Chondrocyte (in vitro differentiated cells): ENCODE results near the gene RPTOR. TPM values are rescaled to one million over a fixed set of nuclear protein-coding genes. Genes with fewer than 3 reads are reported as not detected.

Experiments used
- DNase-seq: peaks from one replicate; pipeline ENCODE4 v3.0.0; 2021; ENCODE audit warnings: mixed read lengths, low spot score
- H3K27ac Mint-ChIP-seq: one replicate; pipeline ENCODE4 v1.8.0; 2021; ENCODE audit warnings: mild to moderate bottlenecking, moderate library complexity, mixed read lengths; ENCODE audit not compliant: unreplicated experiment
- H3K27me3 Mint-ChIP-seq: 2 replicates; pipeline ENCODE4 v1.8.0; 2021; ENCODE audit warnings: low read depth, mixed read lengths
- H3K36me3 Mint-ChIP-seq: 2 replicates; pipeline ENCODE4 v1.8.0; 2021; ENCODE audit warnings: low read depth, mixed read lengths
- H3K4me1 Mint-ChIP-seq: 2 replicates; pipeline ENCODE4 v1.8.0; 2021; ENCODE audit warnings: low read depth, mild to moderate bottlenecking, mixed read lengths
- H3K4me3 Mint-ChIP-seq: one replicate; pipeline ENCODE4 v1.8.0; 2021; ENCODE audit warnings: mild to moderate bottlenecking, moderate library complexity, mixed read lengths; ENCODE audit not compliant: unreplicated experiment
- H3K9me3 Mint-ChIP-seq: 2 replicates; pipeline ENCODE4 v1.8.0; 2021; ENCODE audit warnings: low read depth, mixed read lengths
- total RNA-seq: library from RNA; stranded (reverse); gene quantifications from 3 replicates; pipeline ENCODE4 v1.2.1, GENCODE V29; 2021
- TF ChIP-seq, protein P1 (sequence below): fragments of 200-600 bp; sonication (generic); IDR thresholded peaks from 2 replicates; pipeline ENCODE4 v1.5.0; 2021; ENCODE audit warnings: antibody characterized with exemption, mild to moderate bottlenecking, moderate library complexity

The RPTOR gene
- total RNA-seq, 1 donor from 2014 or later = 30.9 TPM

DNA sequence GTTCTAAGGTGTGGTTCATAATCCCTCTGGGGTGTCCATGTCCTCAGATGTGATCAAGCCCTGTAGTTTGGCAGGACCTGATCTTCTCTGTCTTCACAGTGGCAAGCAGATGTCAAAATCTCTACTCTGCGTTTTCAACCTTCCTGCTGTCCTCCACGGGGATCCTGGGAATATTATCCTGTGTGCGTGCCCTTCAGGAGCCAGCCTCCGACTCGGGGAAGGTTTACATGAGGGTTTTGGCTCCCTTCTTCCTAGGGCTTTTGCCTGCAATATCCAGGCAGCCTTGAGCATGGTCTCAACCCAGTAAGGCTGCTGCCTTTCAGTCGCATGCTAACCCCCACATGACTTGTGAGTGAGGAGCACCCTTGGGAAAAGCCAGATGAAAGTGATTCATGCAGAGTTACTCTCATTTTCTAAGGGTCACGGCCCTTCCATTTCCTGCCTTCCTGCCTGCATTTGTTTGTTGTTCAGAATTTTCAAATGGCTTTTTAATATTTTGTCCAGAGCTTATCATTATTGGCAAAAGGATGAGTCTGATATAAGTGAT lies 244.8 kb downstream of the RPTOR start:
- H3K9me3 Mint-ChIP-seq = peaks cover 3% of the 10 kb centered on the region
- no peak for DNase-seq
- TF ChIP-seq, protein P1, sequence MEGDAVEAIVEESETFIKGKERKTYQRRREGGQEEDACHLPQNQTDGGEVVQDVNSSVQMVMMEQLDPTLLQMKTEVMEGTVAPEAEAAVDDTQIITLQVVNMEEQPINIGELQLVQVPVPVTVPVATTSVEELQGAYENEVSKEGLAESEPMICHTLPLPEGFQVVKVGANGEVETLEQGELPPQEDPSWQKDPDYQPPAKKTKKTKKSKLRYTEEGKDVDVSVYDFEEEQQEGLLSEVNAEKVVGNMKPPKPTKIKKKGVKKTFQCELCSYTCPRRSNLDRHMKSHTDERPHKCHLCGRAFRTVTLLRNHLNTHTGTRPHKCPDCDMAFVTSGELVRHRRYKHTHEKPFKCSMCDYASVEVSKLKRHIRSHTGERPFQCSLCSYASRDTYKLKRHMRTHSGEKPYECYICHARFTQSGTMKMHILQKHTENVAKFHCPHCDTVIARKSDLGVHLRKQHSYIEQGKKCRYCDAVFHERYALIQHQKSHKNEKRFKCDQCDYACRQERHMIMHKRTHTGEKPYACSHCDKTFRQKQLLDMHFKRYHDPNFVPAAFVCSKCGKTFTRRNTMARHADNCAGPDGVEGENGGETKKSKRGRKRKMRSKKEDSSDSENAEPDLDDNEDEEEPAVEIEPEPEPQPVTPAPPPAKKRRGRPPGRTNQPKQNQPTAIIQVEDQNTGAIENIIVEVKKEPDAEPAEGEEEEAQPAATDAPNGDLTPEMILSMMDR = no peak
- H3K4me1 Mint-ChIP-seq = peaks cover 88% of the 10 kb centered on the region
- H3K36me3 Mint-ChIP-seq = peaks cover 4% of the 10 kb centered on the region
- H3K4me3 Mint-ChIP-seq = peak overlapping the region; percentile 40
- H3K27me3 Mint-ChIP-seq = no peaks in the 10 kb centered on the region
- H3K27ac Mint-ChIP-seq = peak overlapping the region; percentile 98

DNA sequence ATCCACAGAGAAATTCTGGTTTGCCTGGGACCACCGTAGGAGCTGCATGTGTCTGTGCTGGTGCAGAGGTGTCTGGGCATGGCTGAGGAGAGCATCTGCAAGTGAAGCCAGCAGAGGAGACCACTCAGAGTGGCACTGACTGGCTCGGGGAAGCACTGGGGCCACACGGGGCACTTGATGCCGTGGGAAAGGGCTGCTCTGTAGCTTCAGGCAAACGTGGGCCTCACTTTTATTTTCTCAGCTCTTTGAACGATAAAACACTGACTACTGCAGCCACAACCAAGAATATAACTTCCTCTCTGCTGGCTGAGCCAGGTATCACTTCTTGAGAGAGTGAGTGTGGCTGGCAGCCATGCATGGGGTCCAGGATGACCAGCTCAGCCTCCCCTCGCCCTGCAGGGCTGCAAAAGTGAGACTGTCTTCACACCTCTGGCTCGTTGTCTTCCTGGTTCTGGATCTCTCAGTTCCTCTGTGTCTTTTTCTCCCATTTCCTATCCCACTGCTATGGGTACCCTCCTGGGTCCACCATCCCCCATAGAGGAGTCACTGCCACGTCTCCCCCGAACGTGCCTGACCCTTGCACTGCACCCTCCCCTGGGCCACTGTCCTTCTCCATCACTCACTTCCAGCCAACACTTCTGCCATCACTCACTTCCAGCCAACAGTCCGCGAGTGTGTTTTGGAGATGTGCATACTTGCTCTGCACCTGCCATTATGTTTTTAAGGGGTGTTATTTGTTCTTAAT lies 245.6 kb downstream of the RPTOR start:
- TF ChIP-seq, protein P1 = no peak
- H3K9me3 Mint-ChIP-seq = peaks cover 3% of the 10 kb centered on the region
- peaks cover 4% of the 10 kb centered on the region for H3K36me3 Mint-ChIP-seq
- no peak overlapping the region for H3K4me3 Mint-ChIP-seq
- peak overlapping the region; percentile 98 for H3K27ac Mint-ChIP-seq
- no peaks in the 10 kb centered on the region for H3K27me3 Mint-ChIP-seq
- no peak for DNase-seq
- peaks cover 91% of the 10 kb centered on the region for H3K4me1 Mint-ChIP-seq

DNA sequence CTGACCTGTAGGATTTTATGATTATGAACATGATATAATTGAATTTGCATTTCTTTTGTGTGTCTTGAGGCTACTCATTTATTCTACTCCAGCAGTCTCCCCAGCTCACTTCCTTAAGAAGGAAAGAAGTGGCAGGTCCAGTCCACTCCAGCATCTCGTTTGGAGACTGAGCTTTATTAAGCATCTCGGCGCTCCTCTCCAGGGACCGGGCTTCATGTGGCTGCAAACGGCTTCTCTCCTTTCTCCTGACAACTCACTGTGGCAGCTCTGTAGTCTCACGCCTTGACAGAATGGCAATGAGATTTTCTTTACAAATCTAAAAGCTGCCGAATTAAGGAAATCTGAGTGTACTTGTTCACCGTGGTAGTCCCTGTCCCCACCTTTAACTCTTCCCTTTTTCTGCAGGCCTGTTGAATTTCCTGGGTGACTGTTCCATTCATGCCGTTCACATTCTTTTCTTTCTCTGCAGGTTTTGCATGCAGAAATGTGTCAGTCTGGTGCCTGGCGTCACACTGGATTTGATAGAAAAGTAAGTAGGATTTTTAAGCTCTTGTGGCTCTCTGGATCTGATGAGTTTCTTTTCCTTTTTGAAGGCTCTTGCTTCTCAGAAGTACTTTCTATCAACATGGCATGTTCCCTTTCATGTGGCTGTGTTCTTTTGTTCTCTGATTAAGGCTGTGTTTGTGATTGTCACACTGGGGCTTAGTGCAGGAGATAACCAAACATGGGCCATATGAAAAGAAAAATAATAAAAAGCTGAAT lies 246.5 kb downstream of the RPTOR start:
- H3K27ac Mint-ChIP-seq = peak overlapping the region; percentile 98
- no peak for DNase-seq
- peaks cover 4% of the 10 kb centered on the region for H3K36me3 Mint-ChIP-seq
- TF ChIP-seq, protein P1 = no peak
- no peak overlapping the region for H3K4me3 Mint-ChIP-seq
- H3K27me3 Mint-ChIP-seq = no peaks in the 10 kb centered on the region
- peaks cover 90% of the 10 kb centered on the region for H3K4me1 Mint-ChIP-seq
- peaks cover 3% of the 10 kb centered on the region for H3K9me3 Mint-ChIP-seq

GRCh38 chr17:80791758-80792284 lies 247.2 kb downstream of the RPTOR start:
- Mint-ChIP-seq H3K27me3 (no peaks in the 10 kb centered on the region), H3K4me3 (peak overlapping the region; percentile 36), H3K9me3 (peaks cover 3% of the 10 kb centered on the region), H3K4me1 (peaks cover 90% of the 10 kb centered on the region), H3K36me3 (peaks cover 4% of the 10 kb centered on the region), H3K27ac (peak overlapping the region; percentile 98)
- no peak for DNase-seq
- TF ChIP-seq, protein P1 = no peak

DNA sequence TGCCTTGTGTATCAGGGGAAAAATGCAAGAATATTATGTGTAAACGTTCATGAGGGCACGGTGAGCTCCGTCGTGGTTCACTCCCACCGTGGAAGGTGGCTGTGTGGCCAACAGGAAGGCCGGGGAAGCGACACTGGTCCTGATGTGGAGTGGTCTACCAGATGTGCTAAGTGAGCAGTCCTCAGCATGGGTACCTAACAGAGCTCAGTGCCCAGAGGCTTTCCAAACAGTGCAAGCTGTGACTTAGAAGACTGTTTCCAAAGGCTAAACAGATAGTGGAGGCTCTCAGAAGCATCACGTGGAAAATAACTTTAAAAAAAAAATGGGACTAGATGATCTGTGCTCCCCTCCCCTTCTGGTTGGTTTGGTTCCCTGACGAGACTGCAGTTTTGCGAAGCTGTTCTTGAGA lies 247.7 kb downstream of the RPTOR start:
- H3K9me3 Mint-ChIP-seq = peaks cover 3% of the 10 kb centered on the region
- peaks cover 87% of the 10 kb centered on the region for H3K4me1 Mint-ChIP-seq
- peak overlapping the region; percentile 98 for H3K27ac Mint-ChIP-seq
- H3K4me3 Mint-ChIP-seq = no peak overlapping the region
- DNase-seq = no peak
- no peaks in the 10 kb centered on the region for H3K27me3 Mint-ChIP-seq
- TF ChIP-seq, protein P1 = no peak
- H3K36me3 Mint-ChIP-seq = peaks cover 4% of the 10 kb centered on the region
